Left lung (tissue), 10 donors: Measurements from ENCODE around the gene SLC12A7. TPM values are rescaled to one million over a fixed set of nuclear protein-coding genes. Genes with fewer than 3 reads are reported as not detected.

Source experiments
- ATAC-seq: fragments of 200-7000 bp; cut with Tn5 transposase; one replicate; pipeline ENCODE4 v1.9.1; 2020; ENCODE audit warnings: moderate library complexity
- DNase-seq, 4 donors: peaks; one replicate each; pipeline ENCODE4 v3.0.0-alpha.2; 2013 to 2020
- H3K27ac ChIP-seq, 2 donors: fragments of 200-600 bp; sonication (generic) in 1 of 2; one replicate each; pipeline versions ENCODE4 v1.5.0 to v1.8.0; 2020 to 2021
- H3K27me3 ChIP-seq, 2 donors: fragments of 200-600 bp; sonication (generic) in 1 of 2; one replicate each; pipeline versions ENCODE4 v1.5.0 to v1.8.0; 2020 to 2021
- H3K36me3 ChIP-seq, 2 donors: fragments of 200-600 bp; sonication (generic) in 1 of 2; one replicate each; pipeline versions ENCODE4 v1.5.0 to v1.8.0; 2020 to 2021
- H3K4me1 ChIP-seq, 2 donors: fragments of 200-600 bp; one replicate each; pipeline ENCODE4 v1.8.0; 2021
- H3K4me3 ChIP-seq, 2 donors: fragments of 200-600 bp; sonication (generic) in 1 of 2; one replicate each; pipeline versions ENCODE4 v1.5.0 to v1.8.0; 2020 to 2021; ENCODE audit warnings: mild to moderate bottlenecking in 1 of 2
- H3K9me3 ChIP-seq, 2 donors: fragments of 200-600 bp; sonication (generic) in 1 of 2; one replicate each; pipeline versions ENCODE4 v1.5.0 to v1.8.0; 2020 to 2021
- CTCF ChIP-seq, 2 donors: fragments of 200-600 bp; sonication (generic) in 1 of 2; IDR thresholded peaks; one replicate each; pipeline versions ENCODE4 v1.5.0 to v1.8.0; 2021; ENCODE audit warnings: antibody characterized with exemption in 2 of 2
- intact Hi-C, 2 donors: fragments of 100-400 bp; cut with DNase I; formaldehyde crosslinking; loops; one replicate each; pipeline versions ENCODE4 v1.11.2 to v1.14.2; 2022
- polyA plus RNA-seq, 6 donors: library from polyadenylated mRNA; unstranded; fragments of 120-200 nt; gene quantifications; one replicate each; pipeline ENCODE4 v1.2.1, GENCODE V29; 2013; ENCODE audit not compliant: insufficient read length in 6 of 6
- total RNA-seq, 2 donors: library from RNA; stranded (reverse); fragmentation: NEBNext Ultra II Directional; extraction: Animal tissue kit (Norgen Biotek cat#: 25700); gene quantifications; one replicate each; pipeline ENCODE4 v1.2.1, GENCODE V29; 2021
- donor health status: DM: no; HTN: yes; CAD: no.
- donor health status: DM: no; HTN: no; CAD: no.

SLC12A7 gene
- total and polyA plus RNA-seq, 8 donors: 28.1 to 45.0 (median 32.3) TPM

GRCh38 chr5:1090538-1090937 is 21.3 kb downstream of the SLC12A7 start:
- DNase-seq: no peak
- Histone ChIP-seq H3K27ac (no peak overlapping the region), H3K4me3 (no peak overlapping the region), H3K4me1 (peaks cover 0 to 7% of the 10 kb centered on the region in 2 donors), H3K27me3 (no peaks in the 10 kb centered on the region), H3K9me3 (no peaks in the 10 kb centered on the region), H3K36me3 (peaks cover 0 to 77% of the 10 kb centered on the region in 2 donors)
- TF ChIP-seq CTCF (IDR thresholded peaks at IDR 0.05): no peak
- intact Hi-C loops: no loop called here
- ATAC-seq: no peak

GRCh38 chr5:1089621-1090040 is 22.2 kb downstream of the SLC12A7 start:
- DNase-seq: no peak
- ATAC-seq: no peak
- H3K36me3 ChIP-seq: peaks cover 0 to 86% of the 10 kb centered on the region in 2 donors

GRCh38 chr5:1089146-1089545 is 22.7 kb downstream of the SLC12A7 start:
- H3K36me3 ChIP-seq: peaks cover 0 to 91% of the 10 kb centered on the region in 2 donors

More at GRCh38 chr5:1089621-1090040, 22.2 kb downstream of the SLC12A7 start:
- no peak for TF ChIP-seq CTCF (IDR thresholded peaks at IDR 0.05)
- Histone ChIP-seq H3K4me1 (peaks cover 0 to 7% of the 10 kb centered on the region in 2 donors), H3K27ac (no peak overlapping the region), H3K27me3 (no peaks in the 10 kb centered on the region), H3K4me3 (no peak overlapping the region), H3K9me3 (no peaks in the 10 kb centered on the region)
- intact Hi-C loops: no loop called here

GRCh38 chr5:1088726-1089125 is 23.1 kb downstream of the SLC12A7 start:
- ATAC-seq (no peak), DNase-seq (no peak)
- intact Hi-C loops: no loop called here
- H3K36me3 ChIP-seq: peaks cover 0 to 92% of the 10 kb centered on the region in 2 donors
- no peak overlapping the region for H3K27ac ChIP-seq
- no peak for TF ChIP-seq CTCF (IDR thresholded peaks at IDR 0.05)
- H3K9me3 ChIP-seq: no peaks in the 10 kb centered on the region
- H3K4me1 ChIP-seq: peaks cover 0 to 7% of the 10 kb centered on the region in 2 donors
- H3K4me3 ChIP-seq: no peak overlapping the region
- no peaks in the 10 kb centered on the region for H3K27me3 ChIP-seq

More at GRCh38 chr5:1089146-1089545, 22.7 kb downstream of the SLC12A7 start:
- intact Hi-C loops: no loop called here
- no peaks in the 10 kb centered on the region for H3K27me3 ChIP-seq
- H3K4me3 ChIP-seq: no peak overlapping the region
- ATAC-seq (no peak), DNase-seq (no peak)
- TF ChIP-seq CTCF (IDR thresholded peaks at IDR 0.05): no peak
- H3K27ac ChIP-seq: no peak overlapping the region
- H3K4me1 ChIP-seq: peaks cover 0 to 7% of the 10 kb centered on the region in 2 donors
- H3K9me3 ChIP-seq: no peaks in the 10 kb centered on the region

- ATAC-seq: no peak
- H3K9me3 ChIP-seq: no peaks in the 10 kb centered on the region
- no peak overlapping the region for H3K27ac ChIP-seq
- H3K36me3 ChIP-seq: peaks cover 0 to 92% of the 10 kb centered on the region in 2 donors
- H3K27me3 ChIP-seq: no peaks in the 10 kb centered on the region
- no peak for TF ChIP-seq CTCF (IDR thresholded peaks at IDR 0.05)
- intact Hi-C loops: no loop called here
- peaks cover 0 to 7% of the 10 kb centered on the region in 2 donors for H3K4me1 ChIP-seq
- H3K4me3 ChIP-seq: no peak overlapping the region
- DNase-seq: no peak
These were observed 23.8 kb downstream of the SLC12A7 start for GRCh38 chr5:1088031-1088430.
